HL-60 (cell line): ENCODE results near the gene OR2H1.

Experiments
- DNase-seq, 2 experiments: peaks; one replicate each; pipeline ENCODE4 v3.0.0-alpha.2; 2010 to 2020; ENCODE audit warnings: low read depth in 1 of 2, low spot score in 1 of 2
- H3K27ac ChIP-seq: fragments of 250-450 bp; sonication (Bioruptor Pico); replicated peaks from 2 replicates; pipeline ENCODE4 v1.5.1; 2020; ENCODE audit warnings: mild to moderate bottlenecking, moderate library complexity
- H3K27me3 ChIP-seq: fragments of 250-450 bp; sonication (Bioruptor Pico); 2 replicates; pipeline ENCODE4 v1.5.1; 2021; ENCODE audit warnings: mild to moderate bottlenecking, moderate library complexity; ENCODE audit not compliant: insufficient read depth, poor library complexity, severe bottlenecking
- H3K4me3 ChIP-seq: replicated peaks from 2 replicates; pipeline ENCODE4 v1.5.1; 2011; ENCODE audit warnings: mild to moderate bottlenecking, control low read depth, low read length; ENCODE audit not compliant: insufficient read depth
- CTCF ChIP-seq: IDR thresholded peaks from one replicate; pipeline ENCODE4 v1.5.1; 2011; ENCODE audit warnings: low read length, control low read depth, inconsistent platforms; ENCODE audit not compliant: insufficient read depth
- GABPA ChIP-seq: IDR thresholded peaks from 2 replicates; pipeline ENCODE4 v1.6.1; 2012; ENCODE audit warnings: low read depth
- POLR2AphosphoS5 ChIP-seq: IDR thresholded peaks from 2 replicates; pipeline ENCODE4 v1.6.1; 2012; ENCODE audit warnings: low read depth
- SPI1 ChIP-seq: IDR thresholded peaks from 2 replicates; pipeline ENCODE4 v1.6.1; 2012; ENCODE audit warnings: low read depth, mild to moderate bottlenecking, borderline replicate concordance
- TF ChIP-seq, protein P1 (sequence below): IDR thresholded peaks from 2 replicates; pipeline ENCODE4 v1.6.1; 2012; ENCODE audit warnings: low read depth; ENCODE audit not compliant: insufficient replicate concordance

The OR2H1 gene

GRCh38 chr6:29447670-29448069, 9.3 kb upstream of the OR2H1 start:
- H3K27me3 ChIP-seq = no peaks in the 10 kb centered on the region
- H3K4me3 ChIP-seq = no peak overlapping the region
- TF ChIP-seq GABPA (no peak), POLR2AphosphoS5 (no peak), CTCF (no peak), SPI1 (no peak)
- TF ChIP-seq, protein P1, sequence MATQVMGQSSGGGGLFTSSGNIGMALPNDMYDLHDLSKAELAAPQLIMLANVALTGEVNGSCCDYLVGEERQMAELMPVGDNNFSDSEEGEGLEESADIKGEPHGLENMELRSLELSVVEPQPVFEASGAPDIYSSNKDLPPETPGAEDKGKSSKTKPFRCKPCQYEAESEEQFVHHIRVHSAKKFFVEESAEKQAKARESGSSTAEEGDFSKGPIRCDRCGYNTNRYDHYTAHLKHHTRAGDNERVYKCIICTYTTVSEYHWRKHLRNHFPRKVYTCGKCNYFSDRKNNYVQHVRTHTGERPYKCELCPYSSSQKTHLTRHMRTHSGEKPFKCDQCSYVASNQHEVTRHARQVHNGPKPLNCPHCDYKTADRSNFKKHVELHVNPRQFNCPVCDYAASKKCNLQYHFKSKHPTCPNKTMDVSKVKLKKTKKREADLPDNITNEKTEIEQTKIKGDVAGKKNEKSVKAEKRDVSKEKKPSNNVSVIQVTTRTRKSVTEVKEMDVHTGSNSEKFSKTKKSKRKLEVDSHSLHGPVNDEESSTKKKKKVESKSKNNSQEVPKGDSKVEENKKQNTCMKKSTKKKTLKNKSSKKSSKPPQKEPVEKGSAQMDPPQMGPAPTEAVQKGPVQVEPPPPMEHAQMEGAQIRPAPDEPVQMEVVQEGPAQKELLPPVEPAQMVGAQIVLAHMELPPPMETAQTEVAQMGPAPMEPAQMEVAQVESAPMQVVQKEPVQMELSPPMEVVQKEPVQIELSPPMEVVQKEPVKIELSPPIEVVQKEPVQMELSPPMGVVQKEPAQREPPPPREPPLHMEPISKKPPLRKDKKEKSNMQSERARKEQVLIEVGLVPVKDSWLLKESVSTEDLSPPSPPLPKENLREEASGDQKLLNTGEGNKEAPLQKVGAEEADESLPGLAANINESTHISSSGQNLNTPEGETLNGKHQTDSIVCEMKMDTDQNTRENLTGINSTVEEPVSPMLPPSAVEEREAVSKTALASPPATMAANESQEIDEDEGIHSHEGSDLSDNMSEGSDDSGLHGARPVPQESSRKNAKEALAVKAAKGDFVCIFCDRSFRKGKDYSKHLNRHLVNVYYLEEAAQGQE = no peak
- H3K27ac ChIP-seq = no peak overlapping the region
- DNase-seq = no peak

DNA sequence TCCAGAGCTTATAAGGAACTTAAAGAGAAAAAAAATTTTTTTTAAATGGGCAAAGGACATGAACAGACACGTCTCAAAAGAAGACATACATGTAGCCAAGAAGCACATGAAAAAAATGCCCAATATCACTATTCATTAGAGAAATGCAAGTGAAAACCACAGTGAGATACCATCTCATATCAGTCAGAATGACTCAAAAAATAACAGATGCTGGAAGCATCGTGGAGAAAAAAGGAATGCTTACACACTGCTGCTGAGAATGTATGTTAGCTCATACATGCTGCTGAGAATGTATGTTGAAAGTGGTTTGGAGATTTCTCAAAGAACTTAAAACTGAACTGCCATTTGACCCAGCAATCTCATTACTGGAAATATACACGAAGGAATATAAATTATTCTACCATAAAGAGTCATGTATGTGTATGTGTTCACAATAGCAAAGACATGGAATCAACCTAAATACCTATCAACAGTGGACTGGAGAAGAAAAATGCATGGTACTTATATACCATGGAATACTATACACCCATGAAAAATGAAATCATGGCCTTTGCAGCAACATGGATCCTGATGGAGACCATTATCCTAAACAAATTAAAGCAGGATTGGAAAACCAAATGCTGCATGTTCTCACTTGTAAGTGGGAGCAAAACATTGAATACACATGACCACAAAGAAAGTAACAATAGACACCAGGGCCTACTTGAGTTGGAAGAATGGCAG, 5.3 kb upstream of the OR2H1 start:
- H3K27ac ChIP-seq = no peak overlapping the region
- no peak for DNase-seq

More for the DNA sequence above, 5.3 kb upstream of the OR2H1 start:
- Histone ChIP-seq H3K27me3 (no peaks in the 10 kb centered on the region), H3K4me3 (no peak overlapping the region)
- TF ChIP-seq, protein P1 = no peak
- TF ChIP-seq SPI1 (no peak), POLR2AphosphoS5 (no peak), CTCF (no peak), GABPA (no peak)
